HUES64 (cell line): ENCODE measurements around the gene VASN. TPM values are rescaled to one million over a fixed set of nuclear protein-coding genes. Genes with fewer than 3 reads are reported as not detected.
A peak's percentile ranks its signal among the peaks of the same experiment; 100 is the strongest.

ENCODE experiments used
- H3K27ac ChIP-seq: 2 replicates; pipeline ENCODE4 v1.7.0; 2013; ENCODE audit warnings: low read depth, low read length, inconsistent platforms
- H3K27me3 ChIP-seq: 2 replicates; pipeline ENCODE4 v1.6.1; 2013; ENCODE audit warnings: mild to moderate bottlenecking, low read length; ENCODE audit not compliant: insufficient read depth
- H3K36me3 ChIP-seq: 2 replicates; pipeline ENCODE4 v1.6.1; 2013; ENCODE audit warnings: mild to moderate bottlenecking, low read length; ENCODE audit not compliant: insufficient read depth
- H3K4me1 ChIP-seq: 2 replicates; pipeline ENCODE4 v1.6.1; 2013; ENCODE audit warnings: mild to moderate bottlenecking, low read length, moderate library complexity; ENCODE audit not compliant: insufficient read depth
- H3K4me3 ChIP-seq: 2 replicates; pipeline ENCODE4 v1.5.1; 2013; ENCODE audit warnings: mild to moderate bottlenecking, low read length, moderate library complexity
- H3K9ac ChIP-seq: 2 replicates; pipeline ENCODE4 v1.6.1; 2013; ENCODE audit warnings: mild to moderate bottlenecking, low read depth, low read length
- H3K9me3 ChIP-seq: 2 replicates; pipeline ENCODE4 v1.6.1; 2013; ENCODE audit warnings: low read depth, low read length; ENCODE audit not compliant: insufficient read depth
- WGBS: fragments of 150-250, 120-280 bp; methylation state at CpG from one replicate; pipeline ENCODE4 v1.1.7; 2013; ENCODE audit warnings: missing lambda C conversion rate; 5-methylcytosine and 5-hydroxymethylcytosine counted together
- polyA plus RNA-seq, 2 experiments: library from polyadenylated mRNA; stranded (reverse); fragments of 50-300 nt; gene quantifications; one replicate each; pipeline ENCODE4 v1.2.3, GENCODE V29; 2013

VASN gene
- polyA plus RNA-seq (2013, experiment 1 of 2), result 6.1 TPM
- 7.2 TPM for polyA plus RNA-seq (2013, experiment 2 of 2)

- Histone ChIP-seq H3K27me3 (no peaks in the 10 kb centered on the region), H3K4me1 (peaks cover 36% of the 10 kb centered on the region), H3K9ac (peak within 1 kb of the TSS; percentile 60), H3K36me3 (no peaks in the 10 kb centered on the region), H3K4me3 (peak within 1 kb of the TSS; percentile 71), H3K9me3 (no peaks in the 10 kb centered on the region), H3K27ac (no peak within 1 kb of the TSS)
- 6% methylated on average over 50 of the region's 50 CpGs for WGBS
Measured at GRCh38 chr16:4371357-4372000, at the start of gene VASN. Gene VASN, plus strand, starts transcription at chr16:4371848. Its CDS starts 9,030 bp downstream, at chr16:4380878.

- Histone ChIP-seq H3K9me3 (no peaks in the 10 kb centered on the region), H3K4me3 (no peak overlapping the region), H3K4me1 (peaks cover 34% of the 10 kb centered on the region), H3K27me3 (no peaks in the 10 kb centered on the region), H3K9ac (no peak overlapping the region), H3K27ac (no peak overlapping the region), H3K36me3 (no peaks in the 10 kb centered on the region)
- WGBS, result 89% methylated on average over 30 of the region's 30 CpGs
Measured at GRCh38 chr16:4322121-4323052, 49.3 kb upstream of the VASN start.

- Histone ChIP-seq H3K27ac (peak overlapping the region; percentile 56; the same call in 1 of the 2 replicates), H3K36me3 (no peaks in the 10 kb centered on the region), H3K9ac (no peak overlapping the region), H3K27me3 (no peaks in the 10 kb centered on the region), H3K4me1 (peaks cover 26% of the 10 kb centered on the region), H3K9me3 (no peaks in the 10 kb centered on the region), H3K4me3 (no peak overlapping the region)
- WGBS, result 88% methylated on average over 21 of the region's 21 CpGs
Measured at GRCh38 chr16:4323071-4323844, 48.4 kb upstream of the VASN start.

GRCh38 chr16:4323845-4324488 is 47.7 kb upstream of the VASN start:
- 40% methylated on average over 11 of the region's 12 CpGs for whole genome bisulfite sequencing
- H3K27ac ChIP-seq, result peak overlapping the region; percentile 56; the same call in 1 of the 2 replicates
- H3K27me3 ChIP-seq, result no peaks in the 10 kb centered on the region
- H3K4me1 ChIP-seq, result peaks cover 25% of the 10 kb centered on the region
- no peak overlapping the region for H3K9ac ChIP-seq
- H3K4me3 ChIP-seq, result no peak overlapping the region
- no peaks in the 10 kb centered on the region for H3K36me3 ChIP-seq
- no peaks in the 10 kb centered on the region for H3K9me3 ChIP-seq

GRCh38 chr16:4324492-4325252 is 47.0 kb upstream of the VASN start:
- Histone ChIP-seq H3K27ac (0 out of 2 replicates have a peak overlapping the region, but pooled peaks have one; percentile 56), H3K27me3 (no peaks in the 10 kb centered on the region), H3K36me3 (no peaks in the 10 kb centered on the region), H3K9me3 (no peaks in the 10 kb centered on the region), H3K4me1 (peaks cover 20% of the 10 kb centered on the region), H3K4me3 (no peak overlapping the region), H3K9ac (no peak overlapping the region)
- WGBS, result 90% methylated on average over 22 of the region's 22 CpGs

- H3K9me3 ChIP-seq, result no peaks in the 10 kb centered on the region
- WGBS, result 95% methylated on average over 6 of the region's 6 CpGs
- H3K27me3 ChIP-seq, result no peaks in the 10 kb centered on the region
- no peaks in the 10 kb centered on the region for H3K36me3 ChIP-seq
- H3K4me1 ChIP-seq, result peaks cover 18% of the 10 kb centered on the region
- H3K27ac ChIP-seq, result no peak overlapping the region
- H3K4me3 ChIP-seq, result no peak overlapping the region
- no peak overlapping the region for H3K9ac ChIP-seq
Measured at GRCh38 chr16:4325253-4325758, 46.3 kb upstream of the VASN start.

GRCh38 chr16:4327386-4328045 is 44.1 kb upstream of the VASN start:
- peak overlapping the region; percentile 75 for H3K9ac ChIP-seq
- peak overlapping the region; percentile 57 for H3K4me3 ChIP-seq
- H3K27ac ChIP-seq, result peak overlapping the region; percentile 78; the same call in 1 of the 2 replicates
- no peaks in the 10 kb centered on the region for H3K27me3 ChIP-seq
- no peaks in the 10 kb centered on the region for H3K36me3 ChIP-seq
- WGBS, result 3% methylated on average over 57 of the region's 57 CpGs
- peaks cover 18% of the 10 kb centered on the region for H3K4me1 ChIP-seq
- no peaks in the 10 kb centered on the region for H3K9me3 ChIP-seq

GRCh38 chr16:4328046-4328781 is 43.4 kb upstream of the VASN start:
- Histone ChIP-seq H3K27me3 (no peaks in the 10 kb centered on the region), H3K4me1 (peaks cover 18% of the 10 kb centered on the region), H3K36me3 (0 out of 2 replicates have a peak, but pooled peaks cover under 1% of the 10 kb centered on the region), H3K9me3 (no peaks in the 10 kb centered on the region), H3K9ac (peak overlapping the region; percentile 75), H3K27ac (peak overlapping the region; percentile 78; the same call in 1 of the 2 replicates), H3K4me3 (peak overlapping the region; percentile 57)
- WGBS, result 11% methylated on average over 30 of the region's 30 CpGs
